Endothelial cell (in vitro differentiated cells): Measurements from ENCODE around the gene MAGEB1. TPM values are rescaled to one million over a fixed set of nuclear protein-coding genes. Genes with fewer than 3 reads are reported as not detected.

ENCODE experiments used
- DNase-seq: peaks from one replicate; pipeline ENCODE4 v3.0.0; 2021; ENCODE audit warnings: low spot score
- H3K27ac Mint-ChIP-seq: one replicate; pipeline ENCODE4 v1.8.0; 2021; ENCODE audit warnings: mixed read lengths, inconsistent platforms; ENCODE audit not compliant: unreplicated experiment
- H3K27me3 Mint-ChIP-seq: one replicate; pipeline ENCODE4 v1.8.0; 2021; ENCODE audit warnings: mild to moderate bottlenecking, moderate library complexity, mixed read lengths, inconsistent platforms; ENCODE audit not compliant: unreplicated experiment
- H3K36me3 Mint-ChIP-seq: one replicate; pipeline ENCODE4 v1.8.0; 2021; ENCODE audit warnings: mild to moderate bottlenecking, low read depth, mixed read lengths, inconsistent platforms; ENCODE audit not compliant: unreplicated experiment
- H3K4me1 Mint-ChIP-seq: one replicate; pipeline ENCODE4 v1.8.0; 2021; ENCODE audit warnings: mild to moderate bottlenecking, mixed read lengths, inconsistent platforms; ENCODE audit not compliant: unreplicated experiment
- H3K4me3 Mint-ChIP-seq: one replicate; pipeline ENCODE4 v1.8.0; 2021; ENCODE audit warnings: mild to moderate bottlenecking, mixed read lengths, inconsistent platforms; ENCODE audit not compliant: unreplicated experiment
- H3K9me3 Mint-ChIP-seq: one replicate; pipeline ENCODE4 v1.8.0; 2021; ENCODE audit warnings: mixed read lengths, inconsistent platforms; ENCODE audit not compliant: unreplicated experiment
- long read RNA-seq: library from polyadenylated mRNA; unstranded; transcript quantifications from one replicate; pipeline ENCODE4 v2.0.0, GENCODE V29; 2020; ENCODE audit not compliant: unreplicated experiment
- total RNA-seq: library from RNA; stranded (reverse); fragmentation: NEBNext Ultra II Directional; extraction: Animal tissue kit (Norgen Biotek cat#: 25700); gene quantifications from one replicate; pipeline ENCODE4 v1.2.1, GENCODE V29; 2021; ENCODE audit not compliant: unreplicated experiment
- TF ChIP-seq, protein P1 (sequence below): fragments of 200-600 bp; sonication (generic); IDR thresholded peaks from one replicate; pipeline ENCODE4 v1.5.0; 2021; ENCODE audit warnings: antibody characterized with exemption; ENCODE audit not compliant: unreplicated experiment

Gene MAGEB1, protein sequence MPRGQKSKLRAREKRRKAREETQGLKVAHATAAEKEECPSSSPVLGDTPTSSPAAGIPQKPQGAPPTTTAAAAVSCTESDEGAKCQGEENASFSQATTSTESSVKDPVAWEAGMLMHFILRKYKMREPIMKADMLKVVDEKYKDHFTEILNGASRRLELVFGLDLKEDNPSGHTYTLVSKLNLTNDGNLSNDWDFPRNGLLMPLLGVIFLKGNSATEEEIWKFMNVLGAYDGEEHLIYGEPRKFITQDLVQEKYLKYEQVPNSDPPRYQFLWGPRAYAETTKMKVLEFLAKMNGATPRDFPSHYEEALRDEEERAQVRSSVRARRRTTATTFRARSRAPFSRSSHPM
- total RNA-seq: not detected
- long read RNA-seq: 0 reads

DNA sequence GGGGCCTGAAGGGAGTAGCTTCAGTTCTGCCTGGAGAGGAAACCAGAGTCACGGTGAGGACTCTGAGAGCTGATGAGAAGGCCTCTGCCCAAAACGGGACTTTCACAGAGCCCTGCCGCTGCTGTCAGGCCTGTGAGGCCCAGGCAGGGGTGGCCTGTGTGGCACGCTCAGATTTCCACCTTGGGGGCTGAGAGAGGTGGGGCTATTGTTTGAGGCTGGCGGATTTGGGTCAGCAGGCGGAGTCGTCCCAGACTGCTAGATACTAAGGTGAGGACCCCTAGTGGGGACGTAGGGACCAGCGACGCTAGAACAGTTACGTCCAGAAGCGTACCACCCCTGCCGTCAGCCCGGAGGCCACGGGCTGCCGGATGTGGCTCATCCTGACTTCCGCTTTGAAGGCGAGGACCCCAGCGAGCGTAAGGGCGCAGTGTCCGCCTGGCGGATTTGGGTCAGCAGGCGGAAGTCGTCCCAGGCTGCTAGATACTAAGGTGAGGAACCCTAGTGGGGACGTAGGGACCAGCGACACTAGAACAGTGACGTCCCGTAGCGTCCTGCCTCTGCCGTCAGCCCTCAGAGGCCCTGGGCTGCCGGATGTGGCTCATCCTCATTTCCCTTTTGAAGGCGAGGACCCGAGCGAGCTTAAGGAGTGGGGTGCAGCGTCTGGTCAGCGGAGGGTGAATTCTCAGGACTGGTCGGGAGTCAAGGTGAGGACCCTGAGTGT is at the start of gene MAGEB1:
TSS of gene MAGEB1 (plus strand) at position 378 of the 721 bp plus-strand sequence. CDS start 3,348 bp downstream, outside the sequence.
- Mint-ChIP-seq H3K4me3 (no peak within 1 kb of the TSS), H3K9me3 (no peaks in the 10 kb centered on the region), H3K27me3 (peaks cover 2% of the 10 kb centered on the region), H3K36me3 (no peaks in the 10 kb centered on the region), H3K27ac (no peak within 1 kb of the TSS), H3K4me1 (no peaks in the 10 kb centered on the region)
- TF ChIP-seq, protein P1, sequence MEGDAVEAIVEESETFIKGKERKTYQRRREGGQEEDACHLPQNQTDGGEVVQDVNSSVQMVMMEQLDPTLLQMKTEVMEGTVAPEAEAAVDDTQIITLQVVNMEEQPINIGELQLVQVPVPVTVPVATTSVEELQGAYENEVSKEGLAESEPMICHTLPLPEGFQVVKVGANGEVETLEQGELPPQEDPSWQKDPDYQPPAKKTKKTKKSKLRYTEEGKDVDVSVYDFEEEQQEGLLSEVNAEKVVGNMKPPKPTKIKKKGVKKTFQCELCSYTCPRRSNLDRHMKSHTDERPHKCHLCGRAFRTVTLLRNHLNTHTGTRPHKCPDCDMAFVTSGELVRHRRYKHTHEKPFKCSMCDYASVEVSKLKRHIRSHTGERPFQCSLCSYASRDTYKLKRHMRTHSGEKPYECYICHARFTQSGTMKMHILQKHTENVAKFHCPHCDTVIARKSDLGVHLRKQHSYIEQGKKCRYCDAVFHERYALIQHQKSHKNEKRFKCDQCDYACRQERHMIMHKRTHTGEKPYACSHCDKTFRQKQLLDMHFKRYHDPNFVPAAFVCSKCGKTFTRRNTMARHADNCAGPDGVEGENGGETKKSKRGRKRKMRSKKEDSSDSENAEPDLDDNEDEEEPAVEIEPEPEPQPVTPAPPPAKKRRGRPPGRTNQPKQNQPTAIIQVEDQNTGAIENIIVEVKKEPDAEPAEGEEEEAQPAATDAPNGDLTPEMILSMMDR: no peak
- DNase-seq: no peak

DNA sequence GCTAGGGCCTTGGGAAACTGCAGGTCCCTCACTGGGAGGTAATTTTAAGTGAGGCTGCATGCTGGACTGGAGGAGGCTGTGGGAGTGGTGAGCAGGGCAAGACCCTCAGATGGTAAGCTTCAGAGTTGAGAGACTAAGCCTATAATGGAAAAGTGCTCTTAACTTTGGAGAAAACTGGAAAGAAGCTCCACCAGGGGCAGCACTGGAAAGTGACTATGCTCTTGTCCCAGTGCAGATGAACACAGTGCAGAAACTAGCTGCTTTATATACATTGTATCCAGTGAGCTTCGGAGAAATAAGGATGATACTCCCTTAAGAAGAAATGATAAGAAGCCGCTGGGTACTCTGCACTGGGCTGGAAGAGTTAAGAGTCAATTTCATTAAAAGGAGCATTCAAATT is 34.8 kb upstream of the MAGEB1 start:
- Mint-ChIP-seq H3K36me3 (no peaks in the 10 kb centered on the region), H3K27me3 (peaks cover 4% of the 10 kb centered on the region), H3K9me3 (no peaks in the 10 kb centered on the region), H3K4me3 (no peak overlapping the region), H3K4me1 (peaks cover 6% of the 10 kb centered on the region), H3K27ac (no peak overlapping the region)
- no peak for DNase-seq
- TF ChIP-seq, protein P1: no peak

DNA sequence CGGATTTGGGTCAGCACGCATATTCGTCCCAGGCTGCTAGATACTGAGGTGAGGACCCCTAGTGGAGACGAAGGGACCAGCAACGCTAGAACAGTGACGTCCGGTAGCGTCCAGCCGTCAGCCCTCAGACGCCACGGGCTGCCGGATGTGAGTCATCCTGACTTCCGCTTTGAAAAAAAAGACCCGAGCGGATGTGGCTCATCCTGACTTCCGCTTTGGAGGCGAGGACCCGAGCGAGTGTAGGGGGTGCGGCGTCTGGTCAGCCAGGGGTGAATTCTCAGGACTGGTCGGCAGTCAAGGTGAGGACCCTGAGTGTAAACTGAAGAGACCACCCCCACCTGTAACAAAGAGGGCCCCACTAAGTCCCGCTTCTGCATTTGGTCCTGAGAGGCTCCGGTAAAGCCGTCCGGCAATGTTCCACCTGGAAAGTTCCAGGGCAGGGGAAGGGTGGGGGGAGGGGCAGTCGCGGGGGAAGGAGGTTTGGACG is 31.5 kb upstream of the MAGEB1 start, which contains the start of gene MAGEB2:
TSS of gene MAGEB2 (plus strand) at position 207 of the 487 bp plus-strand sequence. CDS start 3,018 bp downstream, outside the sequence.
- peaks cover 5% of the 10 kb centered on the region for H3K27me3 Mint-ChIP-seq
- DNase-seq: no peak
- H3K4me3 Mint-ChIP-seq: no peak within 1 kb of the TSS
- H3K27ac Mint-ChIP-seq: no peak within 1 kb of the TSS
- H3K9me3 Mint-ChIP-seq: no peaks in the 10 kb centered on the region
- no peaks in the 10 kb centered on the region for H3K36me3 Mint-ChIP-seq
- TF ChIP-seq, protein P1: no peak
- peaks cover 4% of the 10 kb centered on the region for H3K4me1 Mint-ChIP-seq

DNA sequence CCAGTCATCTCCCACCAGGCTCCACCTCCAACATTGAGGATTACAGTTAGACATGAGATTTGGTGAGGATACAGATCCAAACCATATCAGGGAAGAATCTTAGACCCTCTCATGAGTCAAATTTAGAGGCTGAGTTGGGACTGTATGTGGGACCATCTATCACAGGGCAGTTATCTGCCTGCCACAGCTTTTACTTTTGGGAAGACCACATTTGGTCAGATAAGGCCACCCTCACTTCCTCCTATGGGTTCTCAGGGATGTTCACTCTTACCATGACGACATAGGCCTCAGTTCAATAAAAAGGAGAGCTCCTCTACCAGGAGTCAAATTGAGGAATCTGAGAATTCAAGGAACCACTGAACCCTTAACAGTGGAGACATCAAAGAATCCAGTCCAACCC is 29.5 kb upstream of the MAGEB1 start:
- Mint-ChIP-seq H3K27me3 (peaks cover 5% of the 10 kb centered on the region), H3K27ac (no peak overlapping the region), H3K4me3 (no peak overlapping the region), H3K4me1 (no peaks in the 10 kb centered on the region), H3K36me3 (no peaks in the 10 kb centered on the region), H3K9me3 (no peaks in the 10 kb centered on the region)
- TF ChIP-seq, protein P1: no peak
- no peak for DNase-seq
